Hematopoietic multipotent progenitor cell treated with erythropoietin and hydrocortisone succinate and interleukin-3 and kit ligand, for 8 days (in vitro differentiated cells): ENCODE measurements around the gene SPTSSB.

Experiments
- DNase-seq: peaks from one replicate; pipeline ENCODE4 v3.0.0-alpha.2; 2015

Gene SPTSSB

DNA sequence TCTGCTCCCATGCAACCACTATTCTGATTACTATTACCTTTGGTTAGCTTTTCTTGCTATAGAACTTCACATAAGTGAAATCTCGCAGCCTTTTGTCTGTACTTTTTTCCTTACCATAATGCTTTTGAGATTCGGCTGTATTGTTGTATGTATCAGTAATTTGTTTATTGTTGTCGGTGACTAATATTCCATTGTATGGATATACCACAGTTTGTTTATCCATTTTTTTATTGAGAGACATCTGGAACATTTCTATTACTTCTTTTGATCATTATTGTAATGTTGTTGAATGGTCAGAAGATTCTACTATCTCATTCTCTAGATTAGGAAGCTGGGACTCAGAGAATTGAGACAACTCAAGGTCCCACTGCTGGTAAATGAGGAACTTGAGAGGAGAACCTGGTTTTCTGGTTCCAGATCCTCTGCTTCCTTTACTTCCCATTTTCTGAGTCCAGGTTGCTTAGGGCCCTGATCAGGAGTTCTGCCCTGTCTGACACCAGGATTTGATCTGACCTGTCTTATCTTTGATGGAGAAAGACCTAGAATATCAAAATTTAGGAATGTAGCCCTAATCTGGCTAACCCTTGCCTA, 18.2 kb upstream of the SPTSSB start:
- DNase-seq = no peak

DNA sequence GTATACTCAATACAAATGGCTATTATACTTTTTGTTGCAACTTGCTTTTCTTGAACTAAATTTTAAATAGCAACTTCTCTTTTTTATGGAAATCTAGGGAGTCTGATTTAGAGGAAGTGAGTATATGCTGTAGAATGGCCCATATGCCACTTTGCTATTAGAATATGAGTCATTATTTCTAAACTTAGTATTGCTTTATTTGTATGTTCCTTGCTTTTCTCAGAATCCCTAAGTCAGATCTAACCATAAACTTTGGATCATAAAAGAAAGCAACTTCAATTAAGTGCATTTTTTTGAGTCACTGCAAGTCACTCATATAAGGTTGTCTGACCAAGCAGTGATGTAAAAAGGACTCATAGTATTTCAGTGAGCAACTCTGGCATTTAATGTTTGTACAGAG, 17.5 kb upstream of the SPTSSB start:
- DNase-seq = no peak

DNA sequence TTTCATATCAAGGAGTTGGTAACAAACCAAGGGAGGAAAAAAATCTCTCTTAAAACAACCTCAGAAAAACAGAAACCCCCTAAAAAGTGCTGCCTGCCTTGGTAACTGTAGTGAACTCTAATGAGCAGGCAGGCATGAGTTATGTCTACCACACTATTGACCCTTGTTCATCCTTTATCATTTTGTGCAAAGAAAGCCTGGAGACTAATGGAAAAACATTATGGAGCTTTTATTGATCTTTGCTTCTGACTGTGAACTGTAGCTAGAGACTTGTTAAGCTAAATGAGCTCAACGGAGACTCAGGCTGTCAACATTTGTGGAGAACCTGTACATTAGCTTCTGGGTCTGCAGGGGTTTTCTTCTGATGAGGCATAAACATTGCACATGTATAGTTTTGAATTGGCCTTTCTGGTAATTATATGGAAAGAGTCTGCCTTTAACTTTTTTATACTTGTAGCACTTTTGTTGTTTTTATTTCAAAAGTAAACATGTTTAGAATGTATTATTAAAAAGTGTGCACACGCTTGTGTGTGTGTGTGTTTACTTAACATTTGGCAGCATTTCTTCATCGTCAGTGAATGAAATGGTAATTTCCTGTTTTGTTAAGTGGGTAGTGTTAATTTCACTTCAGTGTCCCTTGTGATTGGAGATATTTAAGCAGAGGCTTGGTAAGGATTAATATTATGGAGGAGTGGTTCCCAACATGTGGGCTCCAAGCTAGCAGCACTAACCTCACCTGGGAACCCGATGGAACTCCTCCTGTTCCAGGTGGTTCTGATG, 15.9 kb upstream of the SPTSSB start:
- DNase-seq = no peak

DNA sequence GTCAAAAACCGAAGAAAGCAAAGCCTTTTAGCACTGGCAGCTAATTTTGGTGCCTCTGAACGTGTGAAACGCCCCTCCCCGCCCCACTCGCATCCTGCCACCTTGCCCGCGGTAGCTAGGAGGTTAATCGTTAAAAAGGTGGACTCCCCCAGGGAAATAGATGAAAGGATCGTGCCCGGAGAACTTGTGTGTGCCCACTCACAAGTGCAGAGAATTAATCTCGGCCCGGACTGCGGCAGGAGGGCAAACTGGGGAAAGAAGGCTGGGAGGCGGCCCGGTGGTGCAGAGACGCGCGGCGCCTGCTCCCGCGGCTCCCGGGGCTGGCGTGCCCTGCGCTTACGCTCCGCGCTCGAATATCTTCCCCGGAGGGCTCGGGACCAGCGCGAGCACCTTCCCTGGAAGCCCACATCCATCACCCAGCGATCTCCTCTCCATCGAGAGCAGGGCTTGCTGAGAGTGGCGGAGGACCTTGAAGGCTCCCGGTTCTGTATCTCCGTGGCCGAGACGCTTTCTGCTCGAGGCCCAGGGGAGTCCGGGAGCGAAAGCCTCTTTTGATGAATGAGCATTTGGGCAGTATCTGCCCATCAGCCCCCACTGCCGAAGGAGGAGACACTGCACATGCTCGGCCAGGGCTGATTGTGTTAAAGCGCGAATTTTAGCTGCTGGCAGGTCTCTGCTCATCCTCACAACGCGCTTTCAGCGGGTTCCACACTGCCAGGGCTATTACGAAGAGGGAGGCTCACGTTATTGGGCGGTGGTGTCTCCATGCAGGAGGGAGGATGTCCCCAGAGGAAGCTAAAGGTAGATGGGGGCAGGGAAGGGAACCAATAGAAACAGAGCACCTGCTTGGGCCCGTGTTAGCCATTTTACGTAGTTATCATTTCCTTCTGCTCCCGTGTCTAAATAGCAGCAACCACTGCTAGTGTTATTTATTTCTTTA, 1.3 kb upstream of the SPTSSB start:
- no peak for DNase-seq

DNA sequence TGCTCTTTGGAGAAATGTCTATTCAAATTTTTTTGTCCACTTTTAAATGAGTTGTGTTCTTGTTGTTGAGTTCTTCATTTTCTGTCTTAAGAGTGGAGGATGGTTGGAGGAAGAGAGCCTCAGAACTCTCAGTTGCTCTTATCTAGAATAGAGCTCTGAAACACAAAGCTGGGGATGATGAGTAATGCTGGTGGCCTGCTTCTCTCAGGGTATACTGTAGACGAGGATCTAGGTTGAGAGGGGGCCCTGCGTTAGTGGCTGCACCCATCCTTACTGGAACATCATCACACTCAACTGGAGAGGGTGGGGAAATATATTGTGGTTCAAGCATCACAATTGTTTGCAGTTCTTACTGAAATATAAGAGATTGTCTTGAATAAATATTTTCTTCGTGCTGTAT, 1.8 kb downstream of the SPTSSB start:
- DNase-seq = no peak

DNA sequence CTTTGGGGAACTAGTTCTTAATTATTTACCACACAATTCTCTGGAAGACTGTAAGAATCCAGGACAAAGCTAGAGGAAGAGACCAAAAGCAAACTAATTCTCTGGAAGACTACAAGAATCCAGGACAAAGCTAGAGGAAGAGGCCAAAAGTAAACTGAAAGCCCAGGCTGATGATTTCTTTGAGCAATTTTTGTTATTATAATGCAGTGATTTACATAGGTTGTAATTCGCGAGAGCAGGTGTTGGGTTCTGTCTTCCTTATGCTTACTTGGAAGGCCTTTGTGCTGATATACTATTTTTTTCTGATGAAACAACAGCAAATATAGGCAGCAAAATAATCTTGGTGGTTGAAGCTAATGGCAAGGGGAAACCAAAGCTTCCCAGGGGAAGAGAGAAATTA, 5.2 kb downstream of the SPTSSB start:
- no peak for DNase-seq

DNA sequence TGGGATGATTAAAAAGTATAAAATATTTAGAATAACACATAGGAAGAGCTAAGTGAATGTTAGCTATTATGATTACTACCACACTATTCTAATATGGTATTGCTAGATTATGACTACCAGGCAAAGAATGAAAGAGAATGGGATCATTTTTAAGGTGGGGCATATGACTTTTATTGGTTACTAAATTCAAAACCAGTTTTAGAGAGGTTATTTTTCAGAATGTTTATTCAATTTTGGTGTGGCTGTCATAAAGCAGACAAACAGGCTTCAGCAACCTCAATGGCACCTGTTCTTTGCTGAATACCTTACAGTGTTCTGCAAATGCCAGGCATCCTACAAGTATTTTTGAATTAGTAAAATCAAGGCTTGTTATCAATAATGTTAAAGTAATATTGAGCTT, 12.8 kb downstream of the SPTSSB start:
- no peak for DNase-seq

DNA sequence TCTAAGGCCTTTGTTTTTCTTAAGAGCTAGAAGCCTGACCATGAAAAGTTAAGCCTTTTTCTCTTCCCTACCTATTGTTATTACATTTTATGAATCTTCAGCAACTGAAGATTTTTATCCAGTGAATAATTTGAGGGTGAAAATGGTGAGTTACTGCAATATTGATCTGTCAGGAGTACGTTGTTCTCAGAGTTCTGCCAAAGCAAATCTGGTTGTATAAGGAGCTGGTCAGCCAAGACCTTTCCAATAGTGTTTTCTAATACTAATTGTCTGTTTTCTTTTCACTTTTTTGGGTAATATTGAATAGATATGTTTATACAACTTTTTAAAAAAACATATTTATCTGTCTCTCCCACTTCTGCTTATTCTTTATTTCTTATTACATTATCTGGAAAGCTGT, 15.0 kb downstream of the SPTSSB start:
- no peak for DNase-seq

DNA sequence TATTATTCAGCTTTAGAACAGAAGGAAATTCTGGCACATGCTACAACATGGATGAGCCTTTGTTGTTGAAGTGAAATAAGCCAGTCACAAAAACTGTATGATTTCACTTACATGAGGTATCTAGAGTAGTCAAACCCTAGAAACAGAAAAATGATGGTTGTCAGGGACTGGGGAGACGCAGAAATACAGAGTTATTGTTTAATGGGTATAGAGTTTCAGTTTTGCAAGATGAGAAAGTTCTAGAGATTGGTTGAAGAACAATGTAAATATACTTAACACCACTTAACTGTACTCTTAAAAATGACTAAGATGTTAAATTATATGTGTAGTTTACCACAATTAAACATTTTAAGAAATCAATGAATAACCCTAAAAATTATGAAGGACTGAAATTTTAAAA, 15.8 kb downstream of the SPTSSB start:
- no peak for DNase-seq

DNA sequence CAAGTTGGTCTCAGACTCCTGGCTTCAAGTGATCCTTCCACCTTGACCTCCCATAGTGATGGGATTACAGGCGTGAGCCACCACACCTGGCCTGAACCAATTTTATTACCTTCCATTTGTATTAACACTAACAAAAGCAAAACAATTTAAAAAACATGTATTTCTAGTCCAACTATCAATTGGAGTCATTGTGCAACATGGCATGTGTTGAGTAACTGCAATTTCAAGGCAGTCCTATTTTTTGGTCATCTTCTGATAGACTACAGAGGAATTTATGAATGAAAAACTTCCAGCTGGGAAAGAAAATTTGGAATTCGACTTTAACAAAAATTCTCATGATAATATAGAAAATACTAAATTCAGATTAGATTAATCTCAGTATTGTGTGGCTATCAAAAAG, 16.8 kb downstream of the SPTSSB start:
- no peak for DNase-seq

DNA sequence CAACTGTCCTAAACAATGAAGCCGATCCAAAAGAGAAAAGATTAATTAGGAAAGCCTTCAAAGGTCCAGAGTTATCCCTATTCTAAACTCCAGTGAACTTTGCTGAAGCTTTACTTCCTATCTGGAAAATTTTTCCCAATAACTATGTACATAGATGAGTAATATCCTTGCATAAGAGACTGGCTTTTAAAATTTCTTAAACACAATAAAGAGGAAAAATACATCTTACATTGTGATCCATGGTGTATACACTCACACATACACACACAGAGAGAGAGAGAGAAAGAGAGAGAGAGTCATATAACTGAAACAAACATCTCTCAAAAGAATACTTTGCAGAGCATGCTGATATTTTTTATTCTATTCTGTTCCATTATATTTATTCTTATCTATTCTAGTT, 20.0 kb downstream of the SPTSSB start:
- DNase-seq = no peak

DNA sequence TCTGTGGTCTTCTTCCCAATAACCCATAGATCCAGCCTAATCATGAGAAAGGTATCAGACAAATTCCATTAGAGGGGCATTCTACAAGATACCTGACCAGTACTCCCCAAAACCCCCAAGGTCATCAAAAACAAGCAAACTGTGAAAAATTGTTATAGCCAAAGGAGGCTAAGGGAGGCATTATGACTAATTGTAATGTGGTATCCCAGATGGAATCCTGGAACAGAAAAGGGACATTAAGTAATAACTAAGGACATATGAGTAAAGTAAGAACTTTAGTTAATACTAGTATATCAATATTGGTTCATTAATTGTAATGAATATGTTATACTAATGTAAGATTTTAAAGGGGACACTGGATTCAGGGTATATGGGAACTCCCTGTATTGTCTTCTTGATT, 20.4 kb downstream of the SPTSSB start:
- DNase-seq = no peak

DNA sequence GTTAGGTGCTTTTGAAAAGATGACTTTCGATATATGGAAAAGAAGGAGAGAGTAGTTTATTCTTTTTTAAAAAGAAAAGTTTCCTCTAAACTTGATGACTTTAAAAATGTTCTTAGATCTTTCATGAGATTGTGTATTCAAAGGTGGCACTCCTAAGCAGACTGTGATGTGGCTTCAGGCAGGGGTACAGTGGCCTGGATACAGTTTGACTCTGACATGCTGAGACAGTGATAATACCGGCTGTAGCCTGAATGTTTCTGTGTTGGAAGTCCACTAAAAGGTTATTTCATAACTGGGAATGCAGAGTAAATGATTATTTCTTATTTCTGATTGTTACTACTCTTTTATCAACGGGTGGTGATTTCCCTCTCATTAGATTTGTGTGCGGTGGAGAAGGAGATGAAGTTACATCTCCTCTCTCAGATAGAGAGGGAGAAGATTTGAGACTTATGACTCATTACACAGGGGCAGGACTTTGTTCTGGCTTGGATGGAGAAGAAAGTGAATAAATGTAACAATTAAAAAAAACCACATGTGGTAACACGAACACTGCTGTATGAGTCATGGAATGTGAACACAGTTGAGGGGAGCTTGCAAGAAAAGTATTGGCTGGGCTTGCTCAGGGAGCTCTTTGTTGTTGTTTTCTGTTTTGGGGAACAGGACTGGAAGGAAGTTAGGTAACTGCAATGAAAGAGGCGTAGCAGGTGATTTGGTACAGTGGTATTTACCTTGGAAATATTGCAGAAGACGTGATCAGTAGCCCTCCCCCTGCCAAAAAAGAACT, 21.6 kb downstream of the SPTSSB start:
- no peak for DNase-seq

DNA sequence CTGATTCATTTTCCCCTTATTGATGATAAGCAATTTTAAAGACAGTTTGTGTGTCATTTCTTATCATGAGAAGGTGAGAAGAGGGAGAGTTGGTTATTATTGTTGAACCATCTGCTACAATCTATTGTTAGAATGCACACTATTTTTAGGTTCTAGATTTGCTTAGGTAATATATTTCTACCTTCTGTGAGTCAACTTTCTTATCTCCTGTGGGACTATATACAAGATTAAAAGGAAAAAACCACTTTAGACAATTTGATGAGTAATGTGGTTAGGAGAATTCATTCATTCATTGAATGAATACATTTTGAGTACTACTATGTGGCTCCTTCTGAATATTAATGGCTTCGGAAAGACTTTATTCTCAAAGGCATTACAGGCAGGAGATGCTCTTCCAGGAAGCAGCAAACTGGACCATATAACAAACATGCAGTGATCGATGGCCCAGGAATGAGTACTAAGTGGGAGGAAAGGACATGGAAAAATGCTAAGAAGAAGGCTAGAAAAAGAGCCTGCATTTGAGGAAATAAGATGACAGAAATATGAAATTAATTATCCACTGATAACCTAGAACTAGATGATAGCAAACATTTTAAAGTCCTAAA, 22.4 kb downstream of the SPTSSB start:
- no peak for DNase-seq

DNA sequence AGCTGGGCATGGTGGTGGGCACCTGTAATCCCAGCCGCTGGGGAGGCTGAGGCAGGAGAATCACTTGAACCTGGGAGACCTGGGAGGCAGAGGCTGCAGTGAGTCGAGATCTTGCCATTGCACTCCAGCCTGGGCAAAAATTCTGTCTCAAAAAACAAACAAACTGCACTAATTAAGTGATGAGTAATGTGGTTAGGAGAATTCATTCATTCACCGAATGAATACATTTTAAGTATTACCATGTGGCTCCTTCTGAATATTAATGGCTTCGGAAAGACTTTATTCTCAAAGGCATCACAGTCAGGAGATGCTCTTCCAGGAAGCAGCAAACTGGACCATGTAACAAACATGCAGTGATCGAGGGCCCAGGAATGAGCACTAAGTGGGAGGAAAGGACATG, 23.6 kb downstream of the SPTSSB start:
- DNase-seq = no peak

DNA sequence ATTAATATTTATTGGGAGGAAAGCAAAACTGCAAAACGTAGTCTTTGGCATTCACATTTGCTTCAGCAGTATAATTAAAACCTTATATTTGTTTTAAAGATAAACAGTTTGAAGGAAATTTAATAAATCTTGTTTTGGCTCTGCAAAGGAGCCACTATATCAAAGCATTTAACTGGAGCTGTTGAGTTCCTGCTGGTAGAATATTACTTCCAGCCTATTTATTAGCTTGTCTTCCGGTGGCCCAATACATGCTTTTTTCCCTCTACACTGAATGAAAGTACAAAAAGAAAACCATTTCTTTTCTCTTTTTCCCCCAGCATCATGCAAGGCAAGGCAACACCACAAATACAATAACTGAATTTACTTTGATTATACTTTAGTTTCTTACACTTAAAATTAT, 26.3 kb downstream of the SPTSSB start:
- DNase-seq = no peak

DNA sequence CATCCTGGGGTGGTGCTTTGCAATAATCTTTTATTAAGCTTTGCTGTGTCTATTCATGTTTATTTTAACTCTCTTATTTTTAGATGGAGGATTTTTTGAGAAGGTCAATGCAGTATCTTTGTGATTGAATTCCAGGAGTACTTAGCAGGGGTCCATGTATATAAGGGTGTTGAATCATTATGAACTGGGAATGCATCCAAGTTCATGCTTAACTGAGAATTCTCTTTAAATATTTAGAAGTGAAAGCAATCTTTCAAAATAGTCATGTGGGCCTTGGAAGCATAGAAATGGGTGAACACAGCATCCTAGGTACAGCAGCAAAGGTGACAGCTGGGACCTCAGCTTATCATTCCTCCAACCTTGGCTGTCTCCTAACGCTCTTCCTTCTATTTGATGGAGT, 27.3 kb downstream of the SPTSSB start:
- no peak for DNase-seq

DNA sequence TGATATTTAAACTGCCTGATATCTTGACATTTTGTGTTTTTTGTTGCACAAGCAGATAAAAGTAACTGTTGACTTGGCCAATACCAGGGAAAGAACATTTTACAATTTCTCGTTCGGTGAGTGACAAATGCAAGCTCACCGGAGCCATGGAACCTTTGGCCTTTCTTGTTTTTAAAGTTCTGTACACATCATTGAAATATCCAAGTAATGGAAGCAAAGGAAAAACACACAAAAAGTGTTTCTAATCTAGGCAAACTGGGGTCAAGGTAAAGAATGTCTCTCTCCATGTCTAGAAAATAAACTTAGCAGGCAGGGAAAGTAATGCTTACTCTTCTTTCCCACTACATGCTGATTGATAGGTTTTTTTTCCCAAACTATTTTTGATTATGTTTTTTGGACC, 27.8 kb downstream of the SPTSSB start:
- no peak for DNase-seq

DNA sequence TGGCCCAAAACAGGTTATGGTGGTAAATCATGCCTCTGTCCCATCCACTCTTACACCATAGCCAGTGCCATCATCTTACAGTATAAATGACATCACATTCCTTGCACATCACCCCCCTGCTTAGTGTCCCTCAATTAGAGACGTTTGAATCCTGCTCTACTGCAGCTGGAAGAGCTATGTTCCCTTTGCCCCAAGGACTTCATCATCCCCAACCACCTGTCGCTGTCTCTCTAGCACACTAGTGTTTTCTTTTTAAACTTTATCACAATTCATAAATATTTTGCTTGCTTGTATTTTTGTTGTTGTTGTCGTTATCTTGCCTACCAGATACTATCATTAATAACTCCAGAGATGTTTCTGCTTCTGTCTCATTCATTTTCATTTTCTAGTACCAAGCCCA, 28.7 kb downstream of the SPTSSB start:
- no peak for DNase-seq

DNA sequence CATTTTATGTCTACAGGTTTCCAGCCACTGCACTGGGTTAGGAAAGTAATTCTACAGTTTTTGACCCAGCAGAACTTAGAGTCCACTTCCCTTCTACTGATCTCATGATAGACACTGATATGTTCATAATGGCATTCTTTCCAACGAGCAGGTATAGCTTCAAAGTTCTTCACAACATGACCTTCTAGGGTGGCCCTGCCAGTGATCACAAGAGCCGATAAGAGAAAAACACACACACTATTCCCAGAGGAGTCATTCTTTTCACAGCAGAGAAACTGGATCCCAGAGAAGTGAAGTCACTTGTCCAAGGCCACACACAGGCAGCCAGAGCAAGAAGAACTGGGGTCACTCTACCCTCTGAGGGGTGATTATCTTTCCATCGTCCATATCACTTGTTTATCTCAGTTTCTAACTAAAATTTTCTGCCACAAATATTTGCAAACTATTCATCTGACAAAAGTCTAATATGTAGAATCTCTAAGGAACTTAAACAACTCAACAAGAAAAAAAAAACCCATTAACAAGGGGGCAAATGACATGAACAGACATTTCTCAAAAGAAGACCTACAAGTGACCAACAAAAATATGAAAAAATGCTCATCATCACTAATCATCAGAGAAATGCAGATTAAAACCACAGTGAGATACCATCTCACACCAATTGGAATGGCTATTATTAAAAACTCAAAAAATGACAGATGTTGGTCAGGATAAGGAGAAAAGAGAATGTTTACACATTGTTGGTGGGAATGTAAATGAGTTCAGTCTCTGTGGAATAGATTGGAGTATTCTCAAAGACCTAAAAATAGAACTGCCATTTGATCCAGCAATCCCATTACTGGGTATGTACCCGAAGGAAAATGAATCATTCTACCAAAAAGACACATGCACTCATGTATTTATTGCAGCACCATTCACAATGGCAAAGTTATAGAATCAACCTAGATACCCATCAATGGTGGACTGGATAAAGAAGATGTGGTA, 31.5 kb downstream of the SPTSSB start:
- no peak for DNase-seq

DNA sequence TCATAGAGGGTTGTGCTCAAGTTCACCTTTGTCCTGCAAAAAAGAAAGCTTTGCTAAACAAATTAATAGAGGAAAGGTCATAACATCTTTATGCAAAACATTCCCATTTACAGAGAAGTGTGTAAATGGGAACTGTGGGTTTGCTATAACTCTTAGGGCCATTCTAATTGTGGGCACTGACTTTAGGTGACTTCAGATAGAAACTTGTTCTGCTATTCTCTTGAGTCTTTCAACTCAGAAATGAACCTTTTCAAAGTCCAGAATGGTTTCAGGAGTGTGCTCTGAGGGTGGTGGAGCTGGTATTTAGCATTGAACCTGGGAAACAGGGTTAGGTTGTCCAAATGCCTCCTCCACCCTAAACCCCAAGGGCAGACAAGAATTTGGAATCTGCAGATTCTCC, 34.0 kb downstream of the SPTSSB start:
- no peak for DNase-seq
